ENCODE measurements around the gene NFAM1.

DNA sequence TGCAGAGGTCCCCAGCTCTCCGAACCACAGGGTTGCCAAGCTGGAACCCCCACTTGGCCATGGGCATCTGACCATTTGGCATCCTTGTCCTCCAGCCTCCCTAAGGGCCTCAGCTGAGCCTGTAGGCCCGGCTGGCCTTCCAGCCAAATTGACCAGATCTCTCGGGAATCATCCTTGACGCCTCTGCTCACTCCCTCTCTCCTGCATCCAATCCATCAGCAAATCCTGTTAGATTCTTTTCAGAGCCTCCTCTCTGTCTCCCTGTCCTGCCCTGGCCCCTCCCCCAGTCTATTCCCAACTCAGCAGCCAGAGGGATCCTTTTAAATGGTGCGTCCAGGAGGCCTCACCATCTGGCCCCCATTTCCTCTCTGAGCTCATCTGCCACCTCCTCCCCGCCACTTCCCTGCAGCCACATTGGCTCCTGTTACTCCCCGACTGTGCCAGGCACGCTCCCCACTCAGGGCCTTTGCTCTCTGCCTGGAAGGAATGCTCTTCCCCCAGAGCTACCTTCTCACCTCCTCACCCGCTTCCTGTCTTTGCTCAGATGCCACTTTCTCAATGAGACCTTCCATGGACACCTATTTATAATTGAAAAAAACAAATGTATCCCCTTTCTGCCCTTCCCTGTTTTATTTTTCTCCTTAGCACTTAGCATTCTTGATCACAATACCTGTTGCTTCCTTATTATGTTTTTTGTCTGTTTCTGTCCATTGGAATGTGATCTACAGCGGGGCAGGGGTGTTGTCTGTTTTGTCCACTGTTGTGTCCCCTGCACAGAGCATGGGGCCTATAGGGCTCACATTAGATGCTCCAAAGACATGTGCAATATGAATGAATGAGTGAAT lies 78.1 kb downstream of the NFAM1 start:
- TF ChIP-seq, protein P1, sequence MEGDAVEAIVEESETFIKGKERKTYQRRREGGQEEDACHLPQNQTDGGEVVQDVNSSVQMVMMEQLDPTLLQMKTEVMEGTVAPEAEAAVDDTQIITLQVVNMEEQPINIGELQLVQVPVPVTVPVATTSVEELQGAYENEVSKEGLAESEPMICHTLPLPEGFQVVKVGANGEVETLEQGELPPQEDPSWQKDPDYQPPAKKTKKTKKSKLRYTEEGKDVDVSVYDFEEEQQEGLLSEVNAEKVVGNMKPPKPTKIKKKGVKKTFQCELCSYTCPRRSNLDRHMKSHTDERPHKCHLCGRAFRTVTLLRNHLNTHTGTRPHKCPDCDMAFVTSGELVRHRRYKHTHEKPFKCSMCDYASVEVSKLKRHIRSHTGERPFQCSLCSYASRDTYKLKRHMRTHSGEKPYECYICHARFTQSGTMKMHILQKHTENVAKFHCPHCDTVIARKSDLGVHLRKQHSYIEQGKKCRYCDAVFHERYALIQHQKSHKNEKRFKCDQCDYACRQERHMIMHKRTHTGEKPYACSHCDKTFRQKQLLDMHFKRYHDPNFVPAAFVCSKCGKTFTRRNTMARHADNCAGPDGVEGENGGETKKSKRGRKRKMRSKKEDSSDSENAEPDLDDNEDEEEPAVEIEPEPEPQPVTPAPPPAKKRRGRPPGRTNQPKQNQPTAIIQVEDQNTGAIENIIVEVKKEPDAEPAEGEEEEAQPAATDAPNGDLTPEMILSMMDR (IDR thresholded peaks at IDR 0.05): no peak
- TF ChIP-seq RFX5 (IDR thresholded peaks at IDR 0.05; ENCODE audit: low read length): no peak
- 0 out of 4 replicates have a peak, but pooled peaks of 1 of the 2 experiments have one; percentile 7 for TF ChIP-seq EP300 (IDR thresholded peaks at IDR 0.05; ENCODE audit: borderline replicate concordance in 1 of 2, low read depth in 1 of 2, low read length in 1 of 2)
- no peak for TF ChIP-seq GABPA (IDR thresholded peaks at IDR 0.05; ENCODE audit: low read depth)
- TF ChIP-seq RAD21 (IDR thresholded peaks at IDR 0.05; ENCODE audit: low read length): peak; percentile 21; the same call in 1 of the 2 replicates
- TF ChIP-seq, protein P2, sequence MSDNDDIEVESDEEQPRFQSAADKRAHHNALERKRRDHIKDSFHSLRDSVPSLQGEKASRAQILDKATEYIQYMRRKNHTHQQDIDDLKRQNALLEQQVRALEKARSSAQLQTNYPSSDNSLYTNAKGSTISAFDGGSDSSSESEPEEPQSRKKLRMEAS (IDR thresholded peaks at IDR 0.05; ENCODE audit: low read depth): no peak
- TF ChIP-seq EZH2phosphoT487 (IDR thresholded peaks at IDR 0.05; ENCODE audit: borderline replicate concordance, low read depth): no peak
- TF ChIP-seq FOXJ3 (CRISPR knock-in tag; IDR thresholded peaks at IDR 0.05): no peak
- no peak for TF ChIP-seq FOXM1 (IDR thresholded peaks at IDR 0.05; ENCODE audit: low read depth)
- no peak for TF ChIP-seq YY1 (IDR thresholded peaks at IDR 0.05; ENCODE audit: low read depth)

Measured in SK-N-SH (cell line).